BJ (cell line): ENCODE measurements around the gene GSTO2. TPM values are rescaled to one million over a fixed set of nuclear protein-coding genes. Genes with fewer than 3 reads are reported as not detected.

ENCODE experiments used
- CTCF ChIA-PET: fragments of 350-600 bp; formaldehyde crosslinking; extraction: SDS; loops from one replicate; lab custom pipeline; 2021; ENCODE audit warnings: antibody characterized with exemption, inconsistent platforms; lab: Yijun Ruan, JAX
- POLR2A ChIA-PET: fragments of 300-600 bp; sonication (Branson Sonifier 250); formaldehyde crosslinking; extraction: SDS; loops from one replicate; lab custom pipeline; 2021; ENCODE audit warnings: antibody characterized with exemption; lab: Charles Lee
- DNase-seq: peaks from one replicate; pipeline ENCODE4 v3.0.0-alpha.2; 2011; ENCODE audit warnings: low read depth
- H3K27me3 ChIP-seq: 2 replicates; pipeline ENCODE4 v1.6.0; 2011; ENCODE audit warnings: low read length; ENCODE audit not compliant: control insufficient read depth, insufficient read depth
- H3K36me3 ChIP-seq: 2 replicates; pipeline ENCODE4 v1.5.1; 2011; ENCODE audit warnings: low read length; ENCODE audit not compliant: control insufficient read depth, insufficient read depth
- H3K4me3 ChIP-seq: 2 replicates; pipeline ENCODE4 v1.5.1; 2011; ENCODE audit warnings: low read depth, mild to moderate bottlenecking, control low read depth, low read length
- polyA plus RNA-seq: library from polyadenylated mRNA; depleted of rRNA; stranded (reverse); fragments of >200 nt; gene quantifications from 2 replicates; pipeline ENCODE4 v1.2.3, GENCODE V29; 2011
- TF ChIP-seq, protein P1 (sequence below): IDR thresholded peaks from 2 replicates; pipeline ENCODE4 v1.5.1; 2011; ENCODE audit warnings: low read depth, mild to moderate bottlenecking, control low read depth, inconsistent platforms, low read length, moderate library complexity; ENCODE audit not compliant: insufficient read depth

GSTO2 gene
- polyA plus RNA-seq, 1 experiment = 4.9 TPM

DNA sequence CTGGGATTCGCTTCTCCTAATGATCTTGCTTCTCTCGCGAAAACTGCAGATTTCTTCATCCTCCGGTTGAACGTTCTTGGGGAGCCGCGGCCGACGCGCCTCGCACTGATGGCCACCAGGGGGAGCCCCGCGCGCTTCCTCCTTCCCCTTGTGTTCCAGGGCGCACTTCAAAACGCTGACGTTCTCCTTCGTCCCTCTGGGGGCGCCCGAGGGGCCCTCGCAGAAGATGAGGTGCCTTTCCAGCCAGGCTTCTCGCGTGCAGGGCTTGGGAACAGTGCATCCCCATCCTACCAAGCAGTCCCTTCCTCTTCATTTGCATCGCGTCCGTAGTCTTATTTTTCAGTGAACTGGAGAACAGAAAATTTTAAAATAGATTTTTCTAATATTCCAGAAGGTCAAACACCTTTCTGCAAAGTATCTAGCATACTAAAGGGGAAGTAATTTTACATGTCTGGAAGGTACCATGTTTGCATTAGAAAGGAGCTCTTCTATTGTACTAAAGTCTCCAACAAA is 22.5 kb downstream of the GSTO2 start:
- TF ChIP-seq, protein P1, sequence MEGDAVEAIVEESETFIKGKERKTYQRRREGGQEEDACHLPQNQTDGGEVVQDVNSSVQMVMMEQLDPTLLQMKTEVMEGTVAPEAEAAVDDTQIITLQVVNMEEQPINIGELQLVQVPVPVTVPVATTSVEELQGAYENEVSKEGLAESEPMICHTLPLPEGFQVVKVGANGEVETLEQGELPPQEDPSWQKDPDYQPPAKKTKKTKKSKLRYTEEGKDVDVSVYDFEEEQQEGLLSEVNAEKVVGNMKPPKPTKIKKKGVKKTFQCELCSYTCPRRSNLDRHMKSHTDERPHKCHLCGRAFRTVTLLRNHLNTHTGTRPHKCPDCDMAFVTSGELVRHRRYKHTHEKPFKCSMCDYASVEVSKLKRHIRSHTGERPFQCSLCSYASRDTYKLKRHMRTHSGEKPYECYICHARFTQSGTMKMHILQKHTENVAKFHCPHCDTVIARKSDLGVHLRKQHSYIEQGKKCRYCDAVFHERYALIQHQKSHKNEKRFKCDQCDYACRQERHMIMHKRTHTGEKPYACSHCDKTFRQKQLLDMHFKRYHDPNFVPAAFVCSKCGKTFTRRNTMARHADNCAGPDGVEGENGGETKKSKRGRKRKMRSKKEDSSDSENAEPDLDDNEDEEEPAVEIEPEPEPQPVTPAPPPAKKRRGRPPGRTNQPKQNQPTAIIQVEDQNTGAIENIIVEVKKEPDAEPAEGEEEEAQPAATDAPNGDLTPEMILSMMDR = peak; percentile 100
- CTCF ChIA-PET = interaction anchor here (0.5 to 12.9 kb wide), 24 partner anchors 9 to 331 kb away, joined by 3 to 259 read pairs (median 7); partner anchors contain the start of genes CFAP58 and ITPRIP
- POLR2A ChIA-PET = no interaction called here
- Histone ChIP-seq H3K36me3 (no peaks in the 10 kb centered on the region), H3K27me3 (no peaks in the 10 kb centered on the region), H3K4me3 (no peak overlapping the region)
- DNase-seq = no peak

DNA sequence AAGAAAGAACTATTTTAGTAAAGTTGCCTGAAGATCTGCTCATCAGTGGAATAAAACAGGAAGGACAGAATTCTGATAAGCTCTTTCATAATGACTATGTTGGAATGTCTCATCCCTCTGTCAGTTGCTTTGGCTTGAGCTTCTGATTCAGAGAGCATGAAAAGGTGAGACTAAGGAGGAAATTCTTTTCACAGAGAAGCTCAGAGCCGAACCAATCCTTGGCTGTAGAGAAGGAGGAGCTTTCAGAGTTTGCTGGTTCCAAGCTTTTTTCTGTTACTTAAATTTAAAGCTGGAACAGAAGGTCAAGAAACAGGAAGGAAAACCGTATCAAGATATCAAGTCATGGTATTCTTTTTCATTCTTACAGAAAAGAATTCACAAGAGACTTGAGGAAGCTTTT is 24.0 kb downstream of the GSTO2 start:
- DNase-seq = peak; percentile 25
- CTCF ChIA-PET = interaction anchor here (0.9 to 12.9 kb wide), 10 partner anchors 12 to 246 kb away, joined by 3 to 259 read pairs (median 20); partner anchors contain the start of genes CFAP58 and ITPRIP
- POLR2A ChIA-PET = no interaction called here
- H3K36me3 ChIP-seq = no peaks in the 10 kb centered on the region
- no peak overlapping the region for H3K4me3 ChIP-seq
- no peaks in the 10 kb centered on the region for H3K27me3 ChIP-seq
- TF ChIP-seq, protein P1 = no peak

DNA sequence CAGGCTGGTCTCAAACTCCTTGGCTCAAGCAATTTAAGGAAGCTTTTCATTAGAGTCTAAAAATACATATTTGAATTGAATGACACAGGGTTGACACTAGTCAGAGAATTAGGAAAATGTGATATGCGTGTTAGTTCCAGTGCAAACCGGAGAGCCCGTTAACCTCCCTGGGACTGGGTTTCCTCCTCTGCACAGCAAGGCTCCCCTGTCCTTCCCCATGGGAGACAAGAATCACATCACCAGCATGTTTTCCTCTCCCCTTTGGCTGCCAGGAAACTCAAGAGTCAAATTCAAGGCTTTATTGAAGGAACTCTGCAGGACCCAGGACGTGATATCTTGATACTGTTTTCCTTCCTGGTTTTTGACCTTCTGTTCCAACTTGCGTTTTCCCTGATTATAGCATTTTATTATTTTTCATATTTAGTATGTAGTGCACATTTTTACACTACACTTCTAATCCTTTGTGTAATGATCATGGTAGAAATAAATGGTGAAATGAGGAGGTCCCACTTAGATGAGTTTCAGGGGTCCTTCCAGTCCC is 24.9 kb downstream of the GSTO2 start:
- TF ChIP-seq, protein P1 = no peak
- ChIA-PET CTCF (interaction anchor here (0.7 to 12.9 kb wide), 6 partner anchors 11 to 56 kb away, joined by 3 to 259 read pairs (median 62); partner anchors contain the start of genes CFAP58 and ITPRIP), POLR2A (interaction anchor here (0.8 kb wide), 1 partner anchor 36 kb away, joined by 19 read pairs; no protein-coding TSS in a partner anchor)
- no peaks in the 10 kb centered on the region for H3K36me3 ChIP-seq
- DNase-seq = no peak
- H3K4me3 ChIP-seq = no peak overlapping the region
- no peaks in the 10 kb centered on the region for H3K27me3 ChIP-seq

DNA sequence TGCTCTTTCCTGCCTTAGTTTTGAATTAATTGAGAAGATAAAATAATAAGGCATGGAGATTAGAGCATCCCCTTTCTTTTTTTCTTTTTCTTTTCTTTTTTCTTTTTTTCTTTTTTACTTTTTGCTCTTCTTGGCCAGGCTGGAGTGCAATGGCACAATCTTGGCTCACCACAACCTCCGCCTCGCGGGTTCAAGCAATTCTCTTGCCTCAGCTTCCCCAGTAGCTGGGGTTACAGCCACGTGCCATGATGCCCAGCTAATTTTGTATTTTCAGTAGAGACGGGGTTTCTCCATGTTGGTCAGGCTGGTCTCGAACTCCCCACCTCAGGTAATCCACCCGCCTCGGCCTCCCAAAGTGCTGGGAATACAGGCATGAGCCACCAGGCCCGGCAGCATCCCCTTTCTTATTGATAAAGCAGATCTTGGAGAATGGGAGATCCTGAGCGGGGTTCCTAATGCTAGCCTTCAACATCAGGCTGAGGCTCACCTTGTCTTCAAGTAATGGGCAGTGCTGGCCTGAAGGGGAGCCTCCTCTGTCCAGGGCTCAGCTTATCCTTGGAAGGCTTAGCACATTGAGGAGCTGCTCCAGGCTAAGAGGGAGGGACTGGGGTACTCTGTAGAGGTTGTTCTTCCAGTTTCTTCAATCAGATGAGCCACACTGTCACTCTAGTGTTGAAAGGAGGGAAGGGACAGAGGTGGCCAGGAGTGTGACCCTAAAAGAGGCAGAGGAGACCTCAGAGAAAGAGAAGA is 27.9 kb downstream of the GSTO2 start:
- no peak for DNase-seq
- H3K36me3 ChIP-seq = no peaks in the 10 kb centered on the region
- TF ChIP-seq, protein P1 = no peak
- H3K4me3 ChIP-seq = no peak overlapping the region
- no peaks in the 10 kb centered on the region for H3K27me3 ChIP-seq
- ChIA-PET CTCF (interaction anchor here (0.9 to 12.9 kb wide), 6 partner anchors 8 to 53 kb away, joined by 3 to 259 read pairs (median 11); partner anchors contain the start of gene CFAP58), POLR2A (interaction anchor here (0.6 kb wide), 1 partner anchor 84 kb away, joined by 4 read pairs; no protein-coding TSS in a partner anchor)
